Activated CD4-positive, alpha-beta T cell treated with anti-CD3 and anti-CD28 coated beads, Interleukin-2, amount 10 ng/mL, durations not matched to agents 7 days and 5 days (primary cell): Measurements from ENCODE around the gene SLC38A6. TPM values are rescaled to one million over a fixed set of nuclear protein-coding genes. Genes with fewer than 3 reads are reported as not detected.

Source experiments
- CTCF ChIA-PET: fragments of 350-600 bp; sonication (Branson Sonifier 250); formaldehyde crosslinking; loops from one replicate; lab custom pipeline; 2021; ENCODE audit warnings: antibody characterized with exemption; lab: Charles Lee
- POLR2A ChIA-PET: fragments of 350-600 bp; sonication (Branson Sonifier 250); formaldehyde crosslinking; loops from one replicate; lab custom pipeline; 2021; ENCODE audit warnings: antibody characterized with exemption; lab: Charles Lee
- DNase-seq: peaks from one replicate; pipeline ENCODE4 v3.0.0-alpha.2; 2020
- H3K27ac Mint-ChIP-seq: one replicate; pipeline ENCODE4 v1.8.0; 2021; ENCODE audit warnings: mild to moderate bottlenecking, moderate library complexity, mixed read lengths
- H3K27me3 Mint-ChIP-seq: one replicate; pipeline ENCODE4 v1.8.0; 2021; ENCODE audit warnings: mixed read lengths
- H3K36me3 Mint-ChIP-seq: one replicate; pipeline ENCODE4 v1.8.0; 2021; ENCODE audit warnings: low read depth, mixed read lengths
- H3K4me1 Mint-ChIP-seq: one replicate; pipeline ENCODE4 v1.8.0; 2021; ENCODE audit warnings: mixed read lengths
- H3K4me3 Mint-ChIP-seq: one replicate; pipeline ENCODE4 v1.8.0; 2021; ENCODE audit warnings: mild to moderate bottlenecking, moderate library complexity, mixed read lengths
- H3K9me3 Mint-ChIP-seq: one replicate; pipeline ENCODE4 v1.8.0; 2021; ENCODE audit warnings: mixed read lengths
- total RNA-seq, 2 experiments: library from RNA; stranded (reverse); gene quantifications; one replicate each; pipeline ENCODE4 v1.2.3, GENCODE V29; 2021

Gene SLC38A6
- total RNA-seq, 2 experiments from 2014 or later, result 8.5 to 10.1 TPM

DNA sequence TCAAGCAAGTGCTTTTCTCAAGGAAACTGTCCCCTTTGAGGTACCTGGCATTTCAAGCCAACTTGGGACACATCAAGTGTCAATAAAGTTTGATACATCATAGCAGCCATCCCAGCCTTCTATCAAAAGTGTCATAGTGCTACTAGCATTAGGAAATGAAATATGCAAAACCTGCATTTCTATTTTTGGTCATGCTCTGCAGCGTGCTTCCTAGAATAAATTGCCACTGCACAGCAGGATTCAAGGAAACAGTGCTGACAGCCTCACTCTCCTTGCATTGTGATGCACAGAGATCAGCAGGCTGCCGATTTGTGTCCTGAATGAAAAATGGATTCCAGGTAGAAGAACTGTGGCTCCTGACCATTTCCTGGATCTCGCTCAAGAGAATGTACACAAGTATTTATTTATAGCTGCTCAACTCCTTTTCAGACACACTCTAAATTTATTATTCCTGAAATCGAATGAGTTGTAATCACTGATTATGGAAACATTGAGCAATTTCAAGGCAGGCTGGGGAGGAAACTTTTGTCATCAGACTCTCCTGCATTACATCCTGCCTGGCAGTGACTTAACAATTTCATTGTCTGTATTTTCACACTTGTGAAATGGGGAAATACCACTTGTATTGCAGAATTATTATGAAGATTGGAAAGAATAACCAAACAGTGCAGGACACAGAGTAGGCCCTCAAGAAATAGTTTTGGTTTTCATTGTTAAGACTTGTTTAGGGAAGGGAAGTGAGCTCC is 120.9 kb downstream of the SLC38A6 start:
- H3K9me3 Mint-ChIP-seq, result peaks cover 9% of the 10 kb centered on the region
- no peaks in the 10 kb centered on the region for H3K27me3 Mint-ChIP-seq
- H3K4me3 Mint-ChIP-seq, result no peak overlapping the region
- peak overlapping the region; percentile 48 for H3K27ac Mint-ChIP-seq
- CTCF ChIA-PET, result no interaction called here
- H3K4me1 Mint-ChIP-seq, result peaks cover 20% of the 10 kb centered on the region
- no peaks in the 10 kb centered on the region for H3K36me3 Mint-ChIP-seq
- POLR2A ChIA-PET, result no interaction called here
- DNase-seq, result no peak

Other genes starting within 250 kb of the SLC38A6 start
- gene MNAT1, start 246.5 kb upstream of the SLC38A6 start, total RNA-seq, result 10 to 100 TPM; 27.8 to 39.8 TPM
- 1 to 10 TPM; 8.2 to 9.3 TPM for gene TRMT5, start 166 bp upstream of the SLC38A6 start, total RNA-seq